SU-DHL-6 (cell line): ENCODE results near the gene IRX4.

Experiments used
- H2AFZ ChIP-seq: fragments of 200-600 bp; sonication (generic); 2 replicates; pipeline ENCODE4 v1.6.1; 2014; ENCODE audit warnings: low read depth, mild to moderate bottlenecking, moderate library complexity, mixed read lengths, antibody characterized with exemption, low read length; ENCODE audit not compliant: severe bottlenecking
- H3F3A ChIP-seq: fragments of 200-600 bp; shearing (Covaris generic); 2 replicates; pipeline ENCODE4 v1.6.0; 2016; ENCODE audit warnings: antibody characterized with exemption, mild to moderate bottlenecking; ENCODE audit not compliant: insufficient read depth
- H3K27ac ChIP-seq: fragments of 200-600 bp; sonication (generic); 2 replicates; pipeline ENCODE4 v1.5.1; 2016; ENCODE audit warnings: low read depth, mild to moderate bottlenecking, low read length, moderate library complexity, mixed read lengths
- H3K27me3 ChIP-seq: fragments of 200-600 bp; sonication (generic), shearing (Covaris generic); 2 replicates; pipeline ENCODE4 v1.6.0; 2014; ENCODE audit warnings: mild to moderate bottlenecking, low read length
- H3K36me3 ChIP-seq: fragments of 200-600 bp; sonication (generic); 2 replicates; pipeline ENCODE4 v1.6.1; 2014; ENCODE audit warnings: mild to moderate bottlenecking, low read length, mixed read lengths
- H3K4me2 ChIP-seq: fragments of 300-600, 200-600 bp; shearing (Covaris generic), sonication (generic); 2 replicates; pipeline ENCODE4 v1.6.0; 2014; ENCODE audit warnings: low read length, low read depth, mild to moderate bottlenecking; ENCODE audit not compliant: poor library complexity, severe bottlenecking
- H3K4me3 ChIP-seq: fragments of 200-600 bp; sonication (generic); 2 replicates; pipeline ENCODE4 v1.5.1; 2014; ENCODE audit warnings: antibody characterized with exemption, low read length, mild to moderate bottlenecking, mixed read lengths; ENCODE audit not compliant: insufficient read depth, poor library complexity, severe bottlenecking
- H3K79me2 ChIP-seq: fragments of 200-600 bp; sonication (generic); 2 replicates; pipeline ENCODE4 v1.6.1; 2014; ENCODE audit warnings: mild to moderate bottlenecking, low read length, moderate library complexity; ENCODE audit not compliant: insufficient read depth
- H3K9ac ChIP-seq: fragments of 200-600 bp; sonication (generic); 2 replicates; pipeline ENCODE4 v1.7.0; 2014; ENCODE audit warnings: mild to moderate bottlenecking, low read length
- H3K9me2 ChIP-seq: fragments of 200-600 bp; sonication (generic); replicated peaks from 2 replicates; pipeline ENCODE4 v1.6.1; 2014; ENCODE audit warnings: low read length; ENCODE audit not compliant: insufficient read depth
- H3K9me3 ChIP-seq: fragments of 200-600 bp; sonication (generic); 2 replicates; pipeline ENCODE4 v1.6.1; 2014; ENCODE audit warnings: low read length, mixed read lengths; ENCODE audit not compliant: insufficient read depth
- H4K20me1 ChIP-seq: fragments of 200-600 bp; sonication (generic); 2 replicates; pipeline ENCODE4 v1.6.1; 2014; ENCODE audit warnings: low read depth, mild to moderate bottlenecking, antibody characterized with exemption, low read length, moderate library complexity, mixed read lengths
- EZH2phosphoT487 ChIP-seq: fragments of 200-600 bp; sonication (generic), shearing (Covaris generic); conservative IDR thresholded peaks from 2 replicates; pipeline ENCODE4 v1.6.1; 2018; ENCODE audit warnings: mild to moderate bottlenecking, antibody characterized with exemption, low read length, moderate library complexity, mixed read lengths
- TF ChIP-seq, protein P1 (sequence below): fragments of 200-600 bp; sonication (generic); IDR thresholded peaks from one replicate; pipeline ENCODE4 v1.5.1; 2017; ENCODE audit warnings: antibody characterized with exemption, mild to moderate bottlenecking, low read length, moderate library complexity; ENCODE audit not compliant: insufficient read depth, poor library complexity, severe bottlenecking

Gene IRX4

GRCh38 chr5:1930501-1930879 is 47.8 kb upstream of the IRX4 start:
- Histone ChIP-seq H3K9ac (no peak overlapping the region), H3K4me2 (no peak overlapping the region), H4K20me1 (no peaks in the 10 kb centered on the region), H2AFZ (no peak overlapping the region), H3K9me3 (peaks cover 9% of the 10 kb centered on the region; the same call in 1 of the 2 replicates), H3K9me2 (no peaks in the 10 kb centered on the region), H3K4me3 (no peak overlapping the region), H3F3A (no peaks in the 10 kb centered on the region; the same call in 1 of the 2 replicates), H3K79me2 (no peaks in the 10 kb centered on the region), H3K27me3 (no peaks in the 10 kb centered on the region), H3K27ac (no peak overlapping the region), H3K36me3 (no peaks in the 10 kb centered on the region)
- TF ChIP-seq EZH2phosphoT487 = no peak
- TF ChIP-seq, protein P1, sequence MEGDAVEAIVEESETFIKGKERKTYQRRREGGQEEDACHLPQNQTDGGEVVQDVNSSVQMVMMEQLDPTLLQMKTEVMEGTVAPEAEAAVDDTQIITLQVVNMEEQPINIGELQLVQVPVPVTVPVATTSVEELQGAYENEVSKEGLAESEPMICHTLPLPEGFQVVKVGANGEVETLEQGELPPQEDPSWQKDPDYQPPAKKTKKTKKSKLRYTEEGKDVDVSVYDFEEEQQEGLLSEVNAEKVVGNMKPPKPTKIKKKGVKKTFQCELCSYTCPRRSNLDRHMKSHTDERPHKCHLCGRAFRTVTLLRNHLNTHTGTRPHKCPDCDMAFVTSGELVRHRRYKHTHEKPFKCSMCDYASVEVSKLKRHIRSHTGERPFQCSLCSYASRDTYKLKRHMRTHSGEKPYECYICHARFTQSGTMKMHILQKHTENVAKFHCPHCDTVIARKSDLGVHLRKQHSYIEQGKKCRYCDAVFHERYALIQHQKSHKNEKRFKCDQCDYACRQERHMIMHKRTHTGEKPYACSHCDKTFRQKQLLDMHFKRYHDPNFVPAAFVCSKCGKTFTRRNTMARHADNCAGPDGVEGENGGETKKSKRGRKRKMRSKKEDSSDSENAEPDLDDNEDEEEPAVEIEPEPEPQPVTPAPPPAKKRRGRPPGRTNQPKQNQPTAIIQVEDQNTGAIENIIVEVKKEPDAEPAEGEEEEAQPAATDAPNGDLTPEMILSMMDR = no peak

- no peaks in the 10 kb centered on the region for H3K27me3 ChIP-seq
- H3K79me2 ChIP-seq = no peaks in the 10 kb centered on the region
- H3K4me2 ChIP-seq = no peak overlapping the region
- H3K9me3 ChIP-seq = peaks cover 9% of the 10 kb centered on the region; the same call in 1 of the 2 replicates
- H3K27ac ChIP-seq = no peak overlapping the region
- no peak overlapping the region for H3K4me3 ChIP-seq
- H2AFZ ChIP-seq = no peak overlapping the region
- no peak overlapping the region for H3K9ac ChIP-seq
- no peak for TF ChIP-seq EZH2phosphoT487
- TF ChIP-seq, protein P1 = no peak
- H3K9me2 ChIP-seq = no peaks in the 10 kb centered on the region
- H4K20me1 ChIP-seq = no peaks in the 10 kb centered on the region
- no peaks in the 10 kb centered on the region; the same call in 1 of the 2 replicates for H3F3A ChIP-seq
- no peaks in the 10 kb centered on the region for H3K36me3 ChIP-seq
Observed at GRCh38 chr5:1929108-1929991, 46.6 kb upstream of the IRX4 start.

DNA sequence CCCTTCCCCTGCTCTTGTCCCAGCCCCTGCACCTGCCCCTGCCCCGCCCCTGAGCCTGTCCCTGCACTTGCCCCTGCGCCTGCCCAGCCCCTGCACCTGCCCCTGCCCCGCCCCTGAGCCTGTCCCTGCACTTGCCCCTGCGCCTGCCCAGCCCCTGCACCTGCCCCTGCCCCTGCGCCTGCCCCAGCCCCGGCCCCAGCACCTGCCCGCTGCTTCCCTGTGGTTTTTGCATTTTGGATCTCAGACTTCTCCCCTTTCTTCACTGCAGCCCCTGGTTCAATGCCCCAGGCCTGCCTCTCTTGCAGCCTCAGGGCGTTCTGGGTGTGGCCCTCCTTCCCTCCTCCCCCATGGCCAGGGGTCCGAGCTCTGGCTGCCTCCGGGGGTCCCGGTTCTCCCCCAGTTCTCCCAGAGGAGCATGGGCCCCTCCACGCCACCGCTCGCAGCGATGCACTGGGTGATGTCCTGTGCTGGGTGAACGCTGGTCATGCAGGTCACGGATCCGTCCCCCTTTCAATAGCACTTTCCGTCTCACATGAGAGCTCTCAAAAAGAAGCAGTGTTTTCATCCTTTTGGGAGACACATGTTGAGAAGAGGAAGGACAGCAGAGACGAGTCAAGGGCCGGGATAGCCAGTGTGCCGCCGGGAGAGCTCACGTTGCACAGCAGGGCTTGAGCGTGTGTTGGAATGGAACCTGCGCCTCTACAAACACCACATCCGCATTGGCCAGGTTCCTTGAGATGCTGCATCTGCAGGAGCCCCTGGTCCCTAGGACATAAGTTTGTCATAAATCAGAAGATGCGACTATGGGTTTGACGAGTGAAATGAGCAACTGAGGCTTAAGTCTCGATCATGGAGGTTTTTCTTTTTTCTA is 44.0 kb upstream of the IRX4 start:
- no peak overlapping the region for H3K4me2 ChIP-seq
- TF ChIP-seq, protein P1 = no peak
- TF ChIP-seq EZH2phosphoT487 = no peak
- no peaks in the 10 kb centered on the region for H3K9me2 ChIP-seq
- H3K27me3 ChIP-seq = no peaks in the 10 kb centered on the region
- H3K79me2 ChIP-seq = no peaks in the 10 kb centered on the region
- no peaks in the 10 kb centered on the region for H4K20me1 ChIP-seq
- H3K9me3 ChIP-seq = peaks cover 9% of the 10 kb centered on the region; the same call in 1 of the 2 replicates
- no peak overlapping the region for H2AFZ ChIP-seq
- H3K9ac ChIP-seq = no peak overlapping the region
- no peak overlapping the region for H3K4me3 ChIP-seq
- H3K36me3 ChIP-seq = no peaks in the 10 kb centered on the region
- H3K27ac ChIP-seq = no peak overlapping the region
- no peaks in the 10 kb centered on the region; the same call in 1 of the 2 replicates for H3F3A ChIP-seq
